ENCODE results near the gene PPP1R10. TPM values are rescaled to one million over a fixed set of nuclear protein-coding genes. Genes with fewer than 3 reads are reported as not detected.

Gene PPP1R10
- total RNA-seq, 1 experiment from 2014 or later, result 44.5 TPM

GRCh38 chr6:30610065-30610464, 7.0 kb downstream of the PPP1R10 start:
- no peak for DNase-seq
- CTCF ChIA-PET, result interaction anchor here (0.5 to 0.6 kb wide), 2 partner anchors 12 to 284 kb away, joined by 3 read pairs; no protein-coding TSS in a partner anchor
- H3K9ac ChIP-seq (ENCODE audit: low read length), result no peak overlapping the region
- peaks cover 49% of the 10 kb centered on the region for H3K36me3 ChIP-seq (ENCODE audit: low read depth, low read length)
- H4K20me1 ChIP-seq (ENCODE audit: low read length), result peaks cover 33% of the 10 kb centered on the region
- H3K27me3 ChIP-seq (ENCODE audit: low read length), result no peaks in the 10 kb centered on the region
- peaks cover 11% of the 10 kb centered on the region for H3F3A ChIP-seq (ENCODE audit: low read length, unreplicated experiment)
- TF ChIP-seq EZH2phosphoT487 (IDR thresholded peaks at IDR 0.05; ENCODE audit: borderline replicate concordance, low read length), result no peak
- TF ChIP-seq, protein P1, sequence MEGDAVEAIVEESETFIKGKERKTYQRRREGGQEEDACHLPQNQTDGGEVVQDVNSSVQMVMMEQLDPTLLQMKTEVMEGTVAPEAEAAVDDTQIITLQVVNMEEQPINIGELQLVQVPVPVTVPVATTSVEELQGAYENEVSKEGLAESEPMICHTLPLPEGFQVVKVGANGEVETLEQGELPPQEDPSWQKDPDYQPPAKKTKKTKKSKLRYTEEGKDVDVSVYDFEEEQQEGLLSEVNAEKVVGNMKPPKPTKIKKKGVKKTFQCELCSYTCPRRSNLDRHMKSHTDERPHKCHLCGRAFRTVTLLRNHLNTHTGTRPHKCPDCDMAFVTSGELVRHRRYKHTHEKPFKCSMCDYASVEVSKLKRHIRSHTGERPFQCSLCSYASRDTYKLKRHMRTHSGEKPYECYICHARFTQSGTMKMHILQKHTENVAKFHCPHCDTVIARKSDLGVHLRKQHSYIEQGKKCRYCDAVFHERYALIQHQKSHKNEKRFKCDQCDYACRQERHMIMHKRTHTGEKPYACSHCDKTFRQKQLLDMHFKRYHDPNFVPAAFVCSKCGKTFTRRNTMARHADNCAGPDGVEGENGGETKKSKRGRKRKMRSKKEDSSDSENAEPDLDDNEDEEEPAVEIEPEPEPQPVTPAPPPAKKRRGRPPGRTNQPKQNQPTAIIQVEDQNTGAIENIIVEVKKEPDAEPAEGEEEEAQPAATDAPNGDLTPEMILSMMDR (conservative IDR thresholded peaks at IDR 0.05; ENCODE audit: low read depth, low read length), result no peak
- TF ChIP-seq EZH2 (IDR thresholded peaks at IDR 0.05; ENCODE audit: low read length, unreplicated experiment), result no peak
- no peak overlapping the region for H3K4me2 ChIP-seq (ENCODE audit: low read length)
- no peak for ATAC-seq
- no peak overlapping the region for H3K4me3 ChIP-seq (ENCODE audit: low read length)
- no peaks in the 10 kb centered on the region for H3K9me2 ChIP-seq (replicated peaks; ENCODE audit: low read length)
- intact Hi-C loops (cut with micrococcal nuclease), result no loop called here
- H3K4me1 ChIP-seq (ENCODE audit: insufficient read depth, low read length), result peaks cover 23% of the 10 kb centered on the region
- POLR2A ChIA-PET (ENCODE audit: unreplicated experiment), result interaction anchor here (0.6 kb wide), 1 partner anchor 16 kb away, joined by 3 read pairs; no protein-coding TSS in a partner anchor
- H3K27ac ChIP-seq (ENCODE audit: low read length), result no peak overlapping the region
- no peak overlapping the region for H2AFZ ChIP-seq (ENCODE audit: low read length)
- BruUV-seq (replicated peaks), result no TSS peak
- peaks cover 40% of the 10 kb centered on the region for H3K79me2 ChIP-seq (ENCODE audit: low read length)
- no peaks in the 10 kb centered on the region for H3K9me3 ChIP-seq (ENCODE audit: low read length)

- Histone ChIP-seq H3K4me3 (ENCODE audit: low read length) (no peak overlapping the region), H3K4me1 (ENCODE audit: insufficient read depth, low read length) (no peaks in the 10 kb centered on the region), H3K9me3 (ENCODE audit: low read length) (no peaks in the 10 kb centered on the region), H3K27me3 (ENCODE audit: low read length) (no peaks in the 10 kb centered on the region), H3F3A (ENCODE audit: low read length, unreplicated experiment) (peaks cover 6% of the 10 kb centered on the region), H3K9ac (ENCODE audit: low read length) (no peak overlapping the region), H4K20me1 (ENCODE audit: low read length) (no peaks in the 10 kb centered on the region), H3K36me3 (ENCODE audit: low read depth, low read length) (peaks cover 73% of the 10 kb centered on the region), H3K4me2 (ENCODE audit: low read length) (no peak overlapping the region), H2AFZ (ENCODE audit: low read length) (no peak overlapping the region), H3K79me2 (ENCODE audit: low read length) (no peaks in the 10 kb centered on the region), H3K27ac (ENCODE audit: low read length) (no peak overlapping the region), H3K9me2 (replicated peaks; ENCODE audit: low read length) (no peaks in the 10 kb centered on the region)
- DNase-seq (no peak), ATAC-seq (no peak)
- intact Hi-C loops (cut with micrococcal nuclease), result no loop called here
- CTCF ChIA-PET, result no interaction called here
- TF ChIP-seq EZH2phosphoT487 (IDR thresholded peaks at IDR 0.05; ENCODE audit: borderline replicate concordance, low read length) (no peak), EZH2 (IDR thresholded peaks at IDR 0.05; ENCODE audit: low read length, unreplicated experiment) (no peak)
- TF ChIP-seq, protein P1 (conservative IDR thresholded peaks at IDR 0.05; ENCODE audit: low read depth, low read length), result no peak
- TSS peak; percentile 11 for BruUV-seq (replicated peaks)
- POLR2A ChIA-PET (ENCODE audit: unreplicated experiment), result no interaction called here
Measured at GRCh38 chr6:30603961-30604360, 13.1 kb downstream of the PPP1R10 start.

GRCh38 chr6:30601815-30602641, 15.0 kb downstream of the PPP1R10 start:
- intact Hi-C loops (cut with micrococcal nuclease), result no loop called here
- Histone ChIP-seq H4K20me1 (ENCODE audit: low read length) (no peaks in the 10 kb centered on the region), H3K9me3 (ENCODE audit: low read length) (no peaks in the 10 kb centered on the region), H3K79me2 (ENCODE audit: low read length) (no peaks in the 10 kb centered on the region), H2AFZ (ENCODE audit: low read length) (no peak overlapping the region), H3K4me1 (ENCODE audit: insufficient read depth, low read length) (no peaks in the 10 kb centered on the region), H3K27ac (ENCODE audit: low read length) (no peak overlapping the region), H3K9ac (ENCODE audit: low read length) (no peak overlapping the region), H3F3A (ENCODE audit: low read length, unreplicated experiment) (peaks cover 3% of the 10 kb centered on the region), H3K9me2 (replicated peaks; ENCODE audit: low read length) (no peaks in the 10 kb centered on the region), H3K4me2 (ENCODE audit: low read length) (no peak overlapping the region), H3K36me3 (ENCODE audit: low read depth, low read length) (peaks cover 60% of the 10 kb centered on the region), H3K4me3 (ENCODE audit: low read length) (no peak overlapping the region), H3K27me3 (ENCODE audit: low read length) (no peaks in the 10 kb centered on the region)
- no peak for ATAC-seq
- TF ChIP-seq, protein P1 (conservative IDR thresholded peaks at IDR 0.05; ENCODE audit: low read depth, low read length), result no peak
- no peak for TF ChIP-seq EZH2phosphoT487 (IDR thresholded peaks at IDR 0.05; ENCODE audit: borderline replicate concordance, low read length)
- no peak for TF ChIP-seq EZH2 (IDR thresholded peaks at IDR 0.05; ENCODE audit: low read length, unreplicated experiment)
- POLR2A ChIA-PET (ENCODE audit: unreplicated experiment), result no interaction called here
- no peak for DNase-seq
- CTCF ChIA-PET, result no interaction called here
- no TSS peak for BruUV-seq (replicated peaks)
